ENCODE results near the gene COMT. TPM values are rescaled to one million over a fixed set of nuclear protein-coding genes. Genes with fewer than 3 reads are reported as not detected.

Gene COMT
- total and polyA plus RNA-seq, 11 donors = 69.7 to 249 (median 119) TPM

DNA sequence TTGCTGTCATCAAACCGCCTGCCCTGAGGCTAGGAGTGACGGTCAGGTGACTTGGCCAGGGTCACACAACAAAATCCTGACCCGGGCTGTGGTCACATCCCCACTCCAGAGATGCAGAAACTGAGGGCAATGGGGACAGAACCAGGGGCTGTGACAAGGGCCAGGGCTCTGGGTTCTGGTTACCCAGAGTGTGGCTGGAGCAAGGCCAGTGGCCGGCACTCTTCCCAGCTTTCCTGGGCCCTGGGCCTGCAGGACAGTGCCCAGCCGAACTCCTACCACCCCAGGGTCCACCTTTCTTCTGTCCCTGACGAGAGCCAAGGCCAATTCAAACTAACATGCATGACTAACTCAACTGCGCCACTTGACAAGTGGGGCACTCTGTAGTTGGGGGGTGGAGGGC lies 39.2 kb downstream of the COMT start:
- DNase-seq = peak in 1 of 5 donors; percentile 11
- H3K27me3 ChIP-seq = no peaks in the 10 kb centered on the region
- peaks cover under 1 to 39% (median 28%) of the 10 kb centered on the region in 12 donors for H3K4me1 ChIP-seq
- no peak overlapping the region for H3K4me3 ChIP-seq
- intact Hi-C loops (cut with DNase I) = no loop called here
- WGBS, 4 donors = 88 to 93% (median 91%) methylated on average over 3 to 7 of the region's 7 CpGs
- H3K27ac ChIP-seq = no peak overlapping the region
- H3K36me3 ChIP-seq = peaks cover 0 to 52% (median 43%) of the 10 kb centered on the region in 9 donors
- TF ChIP-seq, protein P1, sequence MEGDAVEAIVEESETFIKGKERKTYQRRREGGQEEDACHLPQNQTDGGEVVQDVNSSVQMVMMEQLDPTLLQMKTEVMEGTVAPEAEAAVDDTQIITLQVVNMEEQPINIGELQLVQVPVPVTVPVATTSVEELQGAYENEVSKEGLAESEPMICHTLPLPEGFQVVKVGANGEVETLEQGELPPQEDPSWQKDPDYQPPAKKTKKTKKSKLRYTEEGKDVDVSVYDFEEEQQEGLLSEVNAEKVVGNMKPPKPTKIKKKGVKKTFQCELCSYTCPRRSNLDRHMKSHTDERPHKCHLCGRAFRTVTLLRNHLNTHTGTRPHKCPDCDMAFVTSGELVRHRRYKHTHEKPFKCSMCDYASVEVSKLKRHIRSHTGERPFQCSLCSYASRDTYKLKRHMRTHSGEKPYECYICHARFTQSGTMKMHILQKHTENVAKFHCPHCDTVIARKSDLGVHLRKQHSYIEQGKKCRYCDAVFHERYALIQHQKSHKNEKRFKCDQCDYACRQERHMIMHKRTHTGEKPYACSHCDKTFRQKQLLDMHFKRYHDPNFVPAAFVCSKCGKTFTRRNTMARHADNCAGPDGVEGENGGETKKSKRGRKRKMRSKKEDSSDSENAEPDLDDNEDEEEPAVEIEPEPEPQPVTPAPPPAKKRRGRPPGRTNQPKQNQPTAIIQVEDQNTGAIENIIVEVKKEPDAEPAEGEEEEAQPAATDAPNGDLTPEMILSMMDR (IDR thresholded peaks at IDR 0.05) = no peak
- TF ChIP-seq POLR2A (IDR thresholded peaks at IDR 0.05) = no peak
- H3K9me3 ChIP-seq = no peaks in the 10 kb centered on the region
- ATAC-seq = no peak

DNA sequence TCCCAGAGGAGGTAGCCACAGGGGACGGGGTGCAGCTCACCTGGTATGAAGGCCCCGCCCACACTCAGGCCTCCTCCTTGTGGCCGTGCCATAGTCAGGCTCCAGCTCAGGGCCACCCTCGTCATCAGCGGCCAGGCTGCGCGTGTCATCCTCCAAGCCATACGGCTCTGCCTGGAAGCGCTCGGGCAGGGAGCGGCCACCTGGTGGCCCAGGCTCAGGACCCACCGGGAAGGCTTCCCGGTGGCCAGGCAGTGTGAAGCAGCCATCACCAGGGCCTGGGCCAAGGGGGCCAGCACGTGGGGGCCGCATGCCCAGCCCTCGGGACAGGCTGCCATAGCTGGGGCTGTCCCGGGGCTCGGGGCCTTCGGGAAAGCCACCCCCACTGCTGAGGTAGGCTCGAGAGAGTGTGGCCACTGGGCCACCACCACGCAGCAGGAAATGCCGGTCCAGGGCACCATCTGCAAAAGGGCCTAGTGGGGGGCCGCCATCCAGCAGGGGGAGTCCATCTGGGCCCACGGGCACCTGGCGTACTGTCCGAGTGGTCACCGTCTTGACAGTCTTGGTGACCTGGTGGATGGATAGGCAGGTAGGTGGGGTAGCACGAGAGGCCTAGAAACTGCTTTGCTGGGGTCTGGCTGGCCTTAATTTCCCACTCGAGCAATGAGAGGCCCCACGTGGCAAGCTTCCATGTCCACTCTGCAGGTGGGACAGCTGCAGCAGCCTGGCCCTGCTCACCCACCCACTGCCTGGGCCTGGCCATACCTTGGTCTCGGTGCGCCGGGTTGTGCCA lies 39.8 kb downstream of the COMT start:
- ATAC-seq = no peak
- H3K27ac ChIP-seq = no peak overlapping the region

DNA sequence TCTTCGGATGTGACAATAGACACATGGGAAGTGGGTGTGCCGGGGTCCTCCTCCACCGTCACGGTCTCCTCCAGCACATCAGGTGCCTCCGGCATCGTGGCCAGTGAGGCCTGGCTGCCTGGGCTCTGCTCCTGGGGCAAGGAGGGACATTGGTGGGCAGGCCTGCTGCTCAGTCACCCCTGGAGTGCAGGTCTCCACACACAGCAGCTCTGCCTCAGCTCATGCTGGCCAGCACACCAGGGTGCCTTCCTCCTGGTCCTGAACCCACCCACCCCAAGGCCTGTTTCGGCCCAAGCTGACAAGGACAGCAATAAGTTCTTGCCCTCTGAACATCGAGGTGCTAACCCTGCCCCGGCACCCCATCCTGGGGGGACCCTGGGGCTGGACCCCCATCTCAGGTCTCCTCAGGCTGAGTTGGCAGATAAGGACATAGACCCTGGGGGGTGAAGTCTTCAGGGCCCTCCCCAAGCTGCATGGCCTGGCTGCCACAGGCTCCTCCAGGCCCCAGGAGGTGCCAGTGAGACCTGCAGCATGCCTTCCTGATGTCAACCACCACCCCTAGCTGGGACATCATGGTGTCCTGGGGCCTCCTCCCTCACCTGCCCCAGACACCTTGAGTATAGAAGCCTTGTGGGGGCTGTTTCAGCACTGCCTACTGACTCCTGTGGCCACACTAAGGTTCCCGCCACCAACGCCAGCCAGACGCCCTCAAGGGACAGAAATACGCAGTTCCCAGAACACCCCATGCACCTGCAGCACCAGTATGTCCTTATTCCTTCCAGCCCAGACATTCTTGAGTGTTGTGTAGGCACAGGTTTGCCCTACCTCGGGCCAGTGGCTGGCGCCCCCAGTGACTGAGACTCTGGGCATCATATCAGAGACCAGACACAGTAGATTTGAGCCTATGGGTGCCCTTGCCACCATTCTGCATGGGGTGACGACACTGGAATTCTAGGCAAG lies 40.7 kb downstream of the COMT start:
- intact Hi-C loops (cut with DNase I) = no loop called here
- Histone ChIP-seq H3K27me3 (no peaks in the 10 kb centered on the region), H3K27ac (peak overlapping the region in 11 of 12 donors; percentile 65 to 98 (median 92)), H3K36me3 (peaks cover 0 to 46% (median 39%) of the 10 kb centered on the region in 9 donors), H3K4me3 (no peak overlapping the region), H3K4me1 (peaks cover 4 to 52% (median 35%) of the 10 kb centered on the region in 12 donors), H3K9me3 (no peaks in the 10 kb centered on the region)
- ATAC-seq (no peak), DNase-seq (peak in 2 of 5 donors; percentile 19 to 58)
- WGBS, 4 donors = 93 to 97% (median 94%) methylated on average over 7 to 16 of the region's 16 CpGs
- TF ChIP-seq, protein P1 (IDR thresholded peaks at IDR 0.05) = no peak
- TF ChIP-seq POLR2A (IDR thresholded peaks at IDR 0.05) = no peak

More for the DNA sequence above, 39.8 kb downstream of the COMT start:
- 87 to 95% (median 93%) methylated on average over 10 to 33 of the region's 33 CpGs for WGBS, 4 donors
- peaks cover 0 to 52% (median 43%) of the 10 kb centered on the region in 9 donors for H3K36me3 ChIP-seq
- H3K9me3 ChIP-seq = no peaks in the 10 kb centered on the region
- H3K4me1 ChIP-seq = peaks cover 4 to 45% (median 34%) of the 10 kb centered on the region in 12 donors
- intact Hi-C loops (cut with DNase I) = no loop called here
- TF ChIP-seq POLR2A (IDR thresholded peaks at IDR 0.05) = no peak
- TF ChIP-seq, protein P1 (IDR thresholded peaks at IDR 0.05) = no peak
- peak in 2 of 5 donors; percentile 22 to 62 for DNase-seq
- H3K27me3 ChIP-seq = no peaks in the 10 kb centered on the region
- no peak overlapping the region for H3K4me3 ChIP-seq
